Mesenteric fat pad (tissue), 1 donor: Measurements from ENCODE around the gene CRHR2. TPM values are rescaled to one million over a fixed set of nuclear protein-coding genes. Genes with fewer than 3 reads are reported as not detected.

Experiments used
- DNase-seq: peaks from one replicate; pipeline ENCODE4 v3.0.0-alpha.2; 2020; ENCODE audit warnings: low spot score
- total RNA-seq: library from RNA; stranded (reverse); fragmentation: NEBNext Ultra II Directional; extraction: Animal tissue kit (Norgen Biotek cat#: 25700); gene quantifications from one replicate; pipeline ENCODE4 v1.2.1, GENCODE V29; 2021
- donor health status: DM: yes; HTN: yes; CAD: no.

The CRHR2 gene
- total RNA-seq, 1 donor from 2014 or later, result 0.19 TPM

- DNase-seq, result no peak
These were observed 49.0 kb downstream of the CRHR2 start for GRCh38 chr7:30633223-30633622.

GRCh38 chr7:30630986-30631385 lies 51.3 kb downstream of the CRHR2 start:
- DNase-seq, result no peak

GRCh38 chr7:30627026-30627425 lies 55.2 kb downstream of the CRHR2 start:
- no peak for DNase-seq

- no peak for DNase-seq
These were observed 57.0 kb downstream of the CRHR2 start for GRCh38 chr7:30625283-30625682.

- no peak for DNase-seq
These were observed 63.3 kb downstream of the CRHR2 start for GRCh38 chr7:30618961-30619360.

GRCh38 chr7:30618080-30618676 lies 64.1 kb downstream of the CRHR2 start:
- DNase-seq, result no peak

- no peak for DNase-seq
These were observed 64.9 kb downstream of the CRHR2 start for GRCh38 chr7:30617359-30617758.

GRCh38 chr7:30616318-30616717 lies 65.9 kb downstream of the CRHR2 start:
- no peak for DNase-seq

GRCh38 chr7:30613366-30614325 lies 68.6 kb downstream of the CRHR2 start:
- no peak for DNase-seq

- no peak for DNase-seq
These were observed 69.5 kb downstream of the CRHR2 start for GRCh38 chr7:30612658-30613265.

GRCh38 chr7:30605832-30606231 lies 76.4 kb downstream of the CRHR2 start:
- no peak for DNase-seq

- no peak for DNase-seq
These were observed 77.4 kb downstream of the CRHR2 start for GRCh38 chr7:30604901-30605300.

Other genes with a start within 250 kb of the CRHR2 start
- gene NOD1, start 203.7 kb downstream of the CRHR2 start, total RNA-seq, result 41.8 TPM
- gene GGCT, start 177.6 kb downstream of the CRHR2 start, total RNA-seq, result 165 TPM
- 126 TPM for gene GARS1, start 87.6 kb downstream of the CRHR2 start, total RNA-seq
- gene INMT, start 69.7 kb upstream of the CRHR2 start, total RNA-seq, result 44.0 TPM
- 6.8 TPM for gene MINDY4, start 89.0 kb upstream of the CRHR2 start, total RNA-seq
- 140 TPM for gene AQP1, start 229.4 kb upstream of the CRHR2 start, total RNA-seq